Choroid plexus epithelial cell (primary cell): ENCODE data around the gene PRUNE1.
A peak's percentile ranks its signal among the peaks of the same experiment; 100 is the strongest.

Source experiments
- DNase-seq: peaks from one replicate; pipeline ENCODE4 v3.0.0-alpha.2; 2010; ENCODE audit warnings: low read depth
- H3K4me3 ChIP-seq: 2 replicates; pipeline ENCODE4 v1.5.1; 2011; ENCODE audit warnings: low read depth, mild to moderate bottlenecking, control low read depth, low read length, moderate library complexity
- TF ChIP-seq, protein P1 (sequence below): conservative IDR thresholded peaks from 2 replicates; pipeline ENCODE4 v1.5.1; 2011; ENCODE audit warnings: low read depth, mild to moderate bottlenecking, control low read depth, inconsistent platforms, low read length, moderate library complexity

Gene PRUNE1

DNA sequence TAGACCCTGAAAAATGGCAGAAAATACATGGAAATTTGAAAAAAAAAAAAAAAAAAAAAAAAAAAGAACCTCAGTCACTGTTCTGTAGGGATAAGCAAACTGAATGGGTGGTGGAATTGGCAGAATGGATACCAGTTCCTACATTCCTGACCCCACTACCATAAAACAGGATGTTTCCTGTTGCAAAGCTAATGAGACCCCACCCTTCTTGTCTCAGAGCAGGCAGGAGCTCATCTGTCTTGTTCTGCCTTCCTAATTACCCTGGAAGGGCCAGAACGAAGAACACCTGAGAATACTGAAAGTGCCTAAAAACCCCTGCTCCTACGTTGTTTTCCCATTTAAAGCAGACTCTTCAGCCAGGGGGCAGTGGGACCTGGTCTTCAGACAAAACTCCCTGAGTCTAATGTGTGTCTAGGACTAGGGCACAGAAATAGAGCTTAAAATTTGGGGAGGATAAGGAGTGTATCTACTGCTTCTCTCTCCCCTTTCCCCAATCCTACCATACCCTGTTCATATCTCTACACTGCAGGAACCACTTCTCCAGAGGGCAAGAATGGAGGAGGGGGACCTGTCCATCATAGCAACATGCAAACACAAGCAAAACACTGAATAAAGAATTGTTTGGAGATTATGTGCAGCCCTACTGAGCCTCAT lies 43.2 kb downstream of the PRUNE1 start:
- DNase-seq, result no peak
- TF ChIP-seq, protein P1, sequence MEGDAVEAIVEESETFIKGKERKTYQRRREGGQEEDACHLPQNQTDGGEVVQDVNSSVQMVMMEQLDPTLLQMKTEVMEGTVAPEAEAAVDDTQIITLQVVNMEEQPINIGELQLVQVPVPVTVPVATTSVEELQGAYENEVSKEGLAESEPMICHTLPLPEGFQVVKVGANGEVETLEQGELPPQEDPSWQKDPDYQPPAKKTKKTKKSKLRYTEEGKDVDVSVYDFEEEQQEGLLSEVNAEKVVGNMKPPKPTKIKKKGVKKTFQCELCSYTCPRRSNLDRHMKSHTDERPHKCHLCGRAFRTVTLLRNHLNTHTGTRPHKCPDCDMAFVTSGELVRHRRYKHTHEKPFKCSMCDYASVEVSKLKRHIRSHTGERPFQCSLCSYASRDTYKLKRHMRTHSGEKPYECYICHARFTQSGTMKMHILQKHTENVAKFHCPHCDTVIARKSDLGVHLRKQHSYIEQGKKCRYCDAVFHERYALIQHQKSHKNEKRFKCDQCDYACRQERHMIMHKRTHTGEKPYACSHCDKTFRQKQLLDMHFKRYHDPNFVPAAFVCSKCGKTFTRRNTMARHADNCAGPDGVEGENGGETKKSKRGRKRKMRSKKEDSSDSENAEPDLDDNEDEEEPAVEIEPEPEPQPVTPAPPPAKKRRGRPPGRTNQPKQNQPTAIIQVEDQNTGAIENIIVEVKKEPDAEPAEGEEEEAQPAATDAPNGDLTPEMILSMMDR, result no peak
- H3K4me3 ChIP-seq, result no peak overlapping the region

DNA sequence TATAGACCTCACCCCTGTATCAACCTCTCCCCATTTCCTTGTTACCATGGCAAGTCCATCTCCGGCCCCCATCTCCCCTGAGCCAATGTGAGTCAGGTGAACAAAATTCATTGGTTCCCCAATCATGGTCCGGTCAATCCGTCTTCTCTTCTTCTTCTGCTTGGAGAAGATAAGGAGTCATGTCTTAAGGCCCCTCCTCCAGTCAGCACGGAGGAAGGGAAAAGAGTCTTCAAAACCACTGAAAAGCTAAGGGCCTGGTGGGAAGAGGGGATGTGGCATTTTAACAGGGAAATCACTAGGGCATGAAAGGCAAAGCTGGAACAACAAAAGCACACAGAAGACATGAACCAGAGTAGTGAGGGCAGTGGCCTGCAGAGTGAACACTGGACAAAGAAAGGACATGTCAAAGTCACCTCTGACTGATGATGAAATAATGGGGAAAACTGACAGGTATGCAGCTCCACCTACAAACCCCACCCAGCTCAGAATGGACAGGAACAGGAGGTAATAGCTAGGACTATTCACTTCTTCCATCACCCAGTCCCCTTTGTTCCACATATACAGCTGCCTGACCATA lies 46.8 kb downstream of the PRUNE1 start:
- no peak for DNase-seq
- TF ChIP-seq, protein P1, result no peak
- H3K4me3 ChIP-seq, result no peak overlapping the region

DNA sequence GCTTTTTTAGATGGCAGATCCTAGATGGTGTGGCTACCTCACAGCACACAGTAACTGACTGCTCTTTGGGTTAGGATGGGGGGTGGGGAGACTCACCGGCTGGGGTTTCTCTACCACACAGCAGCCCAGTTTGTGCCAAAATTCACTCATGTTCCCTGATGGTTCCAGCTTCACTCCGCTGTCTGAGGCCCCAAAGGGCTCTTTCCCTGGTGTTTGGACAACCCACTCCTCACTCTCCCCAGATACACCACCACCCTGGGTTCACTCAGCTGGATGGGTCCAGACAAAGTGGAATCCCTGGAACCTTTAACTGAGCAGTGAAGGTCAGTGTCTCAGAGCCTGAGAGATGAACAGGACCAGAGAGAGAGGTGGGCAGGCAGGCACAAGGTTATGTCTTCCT lies 47.3 kb downstream of the PRUNE1 start:
- no peak for DNase-seq
- no peak overlapping the region for H3K4me3 ChIP-seq
- TF ChIP-seq, protein P1, result no peak

DNA sequence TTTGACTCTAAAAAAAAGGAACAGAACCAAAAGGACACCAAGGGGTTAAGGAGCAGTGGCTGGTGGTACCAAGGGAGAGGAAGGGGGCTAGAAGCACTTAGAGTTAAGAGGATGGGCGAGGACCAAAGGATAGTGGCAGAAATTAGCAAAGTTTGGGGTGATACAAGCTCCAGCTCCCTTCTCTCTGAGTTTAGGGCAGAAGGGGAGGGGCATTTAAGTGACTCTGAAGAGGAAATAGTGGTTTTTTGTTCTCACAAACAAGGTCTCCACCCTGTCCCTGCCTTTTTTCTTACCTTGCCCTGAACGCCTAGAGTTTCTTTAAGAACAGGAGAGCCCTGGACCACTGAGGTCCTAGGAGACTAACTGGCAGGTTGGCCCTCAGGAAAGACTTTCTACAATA lies 47.9 kb downstream of the PRUNE1 start:
- TF ChIP-seq, protein P1, result no peak
- H3K4me3 ChIP-seq, result no peak overlapping the region
- no peak for DNase-seq

DNA sequence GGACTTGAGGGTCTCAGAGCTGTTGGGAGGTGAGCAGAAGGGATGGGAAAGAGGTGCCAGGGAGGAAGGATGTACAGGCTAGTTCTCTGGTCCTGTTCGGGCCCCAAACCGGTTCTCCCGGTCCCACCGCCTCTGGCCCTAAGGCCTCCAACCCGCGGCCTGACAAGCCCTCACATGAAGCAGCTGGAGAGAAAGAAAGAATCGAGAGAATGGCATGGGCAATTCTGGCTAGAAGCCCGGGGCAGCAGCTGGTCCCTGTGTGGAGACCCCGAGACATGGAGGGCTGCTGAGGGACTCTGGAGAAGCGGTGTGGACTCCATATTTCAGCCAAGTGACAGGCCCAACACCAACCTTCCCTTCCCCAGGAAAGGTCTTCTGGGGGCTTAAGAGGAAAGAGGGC lies 50.4 kb downstream of the PRUNE1 start:
- peak overlapping the region; percentile 97 for H3K4me3 ChIP-seq
- TF ChIP-seq, protein P1, result no peak
- no peak for DNase-seq

DNA sequence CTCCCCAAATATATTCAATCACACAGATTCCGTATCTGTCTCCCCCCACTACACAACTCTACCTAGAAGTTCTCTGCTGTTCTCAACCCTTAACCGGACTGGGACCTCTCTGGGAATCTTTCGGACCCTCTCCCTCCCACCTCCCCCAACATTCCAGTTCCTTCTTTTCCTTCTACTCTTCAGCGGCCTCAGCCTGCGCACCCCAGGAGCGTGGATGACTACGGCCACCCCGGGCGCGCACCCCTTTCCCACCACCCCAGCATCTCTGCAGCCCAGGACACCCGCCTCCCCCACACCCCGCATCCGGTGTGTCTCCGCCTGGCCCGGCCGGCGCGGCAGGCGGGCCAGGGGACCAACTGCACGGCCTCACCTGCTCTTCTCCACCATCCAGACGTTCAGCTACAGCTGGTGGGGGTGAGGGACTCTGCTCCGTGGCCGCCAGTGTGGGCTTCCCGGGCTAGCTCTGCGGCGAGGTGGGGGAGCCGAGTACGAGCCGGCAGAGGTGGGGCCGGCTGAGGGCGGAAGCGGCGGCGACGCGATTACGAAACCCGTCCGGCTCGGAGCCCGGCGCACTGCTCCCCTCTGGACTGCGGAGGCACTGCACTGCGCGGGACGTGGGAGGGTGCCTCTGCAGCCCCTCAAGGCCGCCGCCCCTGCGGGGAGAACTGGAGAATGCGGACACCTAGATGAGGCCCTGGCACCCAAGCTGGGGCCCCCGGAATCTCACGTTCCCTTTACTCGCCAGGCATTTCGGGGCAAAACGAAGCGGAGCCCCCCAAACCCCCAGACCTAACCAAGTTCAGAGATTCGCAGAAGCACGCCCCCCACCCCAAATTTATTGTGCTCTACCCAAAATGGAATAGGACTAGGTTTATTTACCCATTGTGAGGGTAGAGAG lies 51.1 kb downstream of the PRUNE1 start, which contains the start of gene CDC42SE1:
CDC42SE1 (minus strand) TSS at position 514 of the 898 bp plus-strand sequence. CDS start 3,892 bp downstream, outside the sequence.
- peak within 1 kb of the TSS; percentile 97 for H3K4me3 ChIP-seq
- TF ChIP-seq, protein P1, result peak; percentile 72
- peak; percentile 85 for DNase-seq
